H9 (cell line): ENCODE data around the gene EVL. TPM values are rescaled to one million over a fixed set of nuclear protein-coding genes. Genes with fewer than 3 reads are reported as not detected.

Experiments
- DNase-seq: peaks from one replicate; pipeline ENCODE4 v3.0.0-alpha.2; 2017
- H2AFZ ChIP-seq: one replicate; pipeline ENCODE4 v1.6.1; 2013; ENCODE audit warnings: mild to moderate bottlenecking, low read length, control low read depth, moderate library complexity
- H2AK5ac ChIP-seq: 2 replicates; pipeline ENCODE4 v1.6.1; 2013; ENCODE audit warnings: low read length, control low read depth, mixed read lengths; ENCODE audit not compliant: insufficient read length
- H2BK120ac ChIP-seq: one replicate; pipeline ENCODE4 v1.6.1; 2013; ENCODE audit warnings: low read depth, mild to moderate bottlenecking, low read length, control low read depth, inconsistent platforms; ENCODE audit not compliant: poor library complexity, severe bottlenecking
- H2BK12ac ChIP-seq: 2 replicates; pipeline ENCODE4 v1.6.1; 2013; ENCODE audit warnings: low read length, control low read depth, mixed read lengths, low read depth; ENCODE audit not compliant: insufficient read length
- H2BK15ac ChIP-seq: 2 replicates; pipeline ENCODE4 v1.6.1; 2013; ENCODE audit warnings: low read depth, low read length, control low read depth
- H2BK20ac ChIP-seq: one replicate; pipeline ENCODE4 v1.6.1; 2013; ENCODE audit warnings: low read depth, mild to moderate bottlenecking, low read length, control low read depth, inconsistent platforms; ENCODE audit not compliant: poor library complexity, severe bottlenecking
- H2BK5ac ChIP-seq: 2 replicates; pipeline ENCODE4 v1.6.1; 2013; ENCODE audit warnings: low read length, control low read depth, mixed read lengths; ENCODE audit not compliant: insufficient read length
- H3K14ac ChIP-seq: 2 replicates; pipeline ENCODE4 v1.6.1; 2013; ENCODE audit warnings: low read length, control low read depth; ENCODE audit not compliant: insufficient read depth
- H3K18ac ChIP-seq: 2 replicates; pipeline ENCODE4 v1.6.1; 2013; ENCODE audit warnings: low read depth, mild to moderate bottlenecking, mixed read lengths, low read length, control low read depth; ENCODE audit not compliant: insufficient read length
- H3K23ac ChIP-seq: 2 replicates; pipeline ENCODE4 v1.6.1; 2013; ENCODE audit warnings: low read length, control low read depth, mixed read lengths, low read depth; ENCODE audit not compliant: insufficient read length
- H3K23me2 ChIP-seq: 2 replicates; pipeline ENCODE4 v1.6.1; 2013; ENCODE audit warnings: low read depth, mild to moderate bottlenecking, mixed read lengths, low read length, control low read depth; ENCODE audit not compliant: insufficient read length, poor library complexity, severe bottlenecking
- H3K27ac ChIP-seq: 2 replicates; pipeline ENCODE4 v1.5.1; 2013; ENCODE audit warnings: low read length, control low read depth, mixed read lengths, low read depth; ENCODE audit not compliant: insufficient read length
- H3K27me3 ChIP-seq: 2 replicates; pipeline ENCODE4 v1.6.1; 2013; ENCODE audit warnings: low read length, control low read depth, inconsistent platforms; ENCODE audit not compliant: insufficient read depth
- H3K4ac ChIP-seq: 2 replicates; pipeline ENCODE4 v1.6.1; 2013; ENCODE audit warnings: low read depth, mild to moderate bottlenecking, control low read depth, inconsistent platforms, low read length, moderate library complexity
- H3K4me1 ChIP-seq: 2 replicates; pipeline ENCODE4 v1.6.1; 2013; ENCODE audit warnings: low read length, control low read depth, inconsistent platforms; ENCODE audit not compliant: insufficient read depth
- H3K4me2 ChIP-seq: 2 replicates; pipeline ENCODE4 v1.6.1; 2013; ENCODE audit warnings: low read length, control low read depth, mixed read lengths; ENCODE audit not compliant: insufficient read length, insufficient read depth
- H3K56ac ChIP-seq: 2 replicates; pipeline ENCODE4 v1.6.1; 2013; ENCODE audit warnings: low read depth, mild to moderate bottlenecking, mixed read lengths, low read length, control low read depth; ENCODE audit not compliant: insufficient read length
- H3K79me1 ChIP-seq: 2 replicates; pipeline ENCODE4 v1.6.1; 2013; ENCODE audit warnings: low read depth, mild to moderate bottlenecking, moderate library complexity, low read length, control low read depth, inconsistent platforms; ENCODE audit not compliant: insufficient read depth, poor library complexity, severe bottlenecking
- H3K79me2 ChIP-seq: 2 replicates; pipeline ENCODE4 v1.6.1; 2013; ENCODE audit warnings: low read length, control low read depth, inconsistent platforms; ENCODE audit not compliant: insufficient read depth
- H3K9ac ChIP-seq: 2 replicates; pipeline ENCODE4 v1.6.1; 2013; ENCODE audit warnings: low read length, control low read depth, mixed read lengths; ENCODE audit not compliant: insufficient read length; ENCODE audit errors: extremely low read depth
- H3K9me3 ChIP-seq: one replicate; pipeline ENCODE4 v1.6.1; 2013; ENCODE audit warnings: low read depth, low read length, inconsistent platforms; ENCODE audit not compliant: control insufficient read depth
- H3T11ph ChIP-seq: one replicate; pipeline ENCODE4 v1.6.1; 2013; ENCODE audit warnings: mild to moderate bottlenecking, low read length, control low read depth, inconsistent platforms
- H4K20me1 ChIP-seq: one replicate; pipeline ENCODE4 v1.6.1; 2013; ENCODE audit not compliant: control insufficient read depth, insufficient read length, insufficient read depth
- H4K5ac ChIP-seq: 2 replicates; pipeline ENCODE4 v1.6.1; 2013; ENCODE audit warnings: low read depth, mild to moderate bottlenecking, mixed read lengths, low read length, control low read depth; ENCODE audit not compliant: insufficient read length
- H4K8ac ChIP-seq: replicated peaks from 2 replicates; pipeline ENCODE4 v1.6.1; 2013; ENCODE audit warnings: low read length, control low read depth, mixed read lengths, low read depth; ENCODE audit not compliant: insufficient read length
- H4K91ac ChIP-seq: 2 replicates; pipeline ENCODE4 v1.6.1; 2013; ENCODE audit warnings: low read depth, mild to moderate bottlenecking, moderate library complexity, mixed read lengths, low read length, control low read depth; ENCODE audit not compliant: insufficient read length
- H3K27ac Mint-ChIP-seq, 3 experiments: 2 replicates in 2 of 3; 3 replicates in 1 of 3; pipeline ENCODE4 v1.8.0; 2020 to 2021; ENCODE audit warnings: mixed read lengths in 3 of 3, mild to moderate bottlenecking in 1 of 3, moderate library complexity in 1 of 3
- H3K27me3 Mint-ChIP-seq: 2 replicates; pipeline ENCODE4 v1.8.0; 2021; ENCODE audit warnings: low read depth, mild to moderate bottlenecking, moderate library complexity, mixed read lengths
- H3K36me3 Mint-ChIP-seq, 3 experiments: 2 replicates in 2 of 3; 3 replicates in 1 of 3; pipeline ENCODE4 v1.8.0; 2020 to 2021; ENCODE audit warnings: low read depth in 3 of 3, mixed read lengths in 3 of 3; ENCODE audit not compliant: insufficient read depth in 1 of 3
- H3K4me1 Mint-ChIP-seq, 2 experiments: 2 replicates each; pipeline ENCODE4 v1.8.0; 2020; ENCODE audit warnings: mixed read lengths in 2 of 2
- H3K4me3 Mint-ChIP-seq, 2 experiments: 2 replicates in 1 of 2; 3 replicates in 1 of 2; pipeline ENCODE4 v1.8.0; 2020 to 2021; ENCODE audit warnings: mild to moderate bottlenecking in 2 of 2, mixed read lengths in 2 of 2, moderate library complexity in 1 of 2
- H3K9me3 Mint-ChIP-seq, 2 experiments: 2 replicates in 1 of 2; 3 replicates in 1 of 2; pipeline ENCODE4 v1.8.0; 2020; ENCODE audit warnings: mild to moderate bottlenecking in 2 of 2, mixed read lengths in 2 of 2, moderate library complexity in 1 of 2
- CTCF ChIP-seq: fragments of 200-600 bp; sonication (generic); conservative IDR thresholded peaks from 3 replicates; pipeline ENCODE4 v1.8.0; 2021; ENCODE audit warnings: antibody characterized with exemption, mild to moderate bottlenecking
- WGBS: extraction: QIAGEN DNeasy Blood & Tissue Kit; methylation state at CpG from one replicate; pipeline ENCODE4 v1.1.7; 2013; ENCODE audit warnings: missing lambda C conversion rate, low lambda C conversion rate, mixed read lengths; ENCODE audit not compliant: insufficient read length; ENCODE audit errors: extremely low coverage; 5-methylcytosine and 5-hydroxymethylcytosine counted together
- total RNA-seq: library from RNA; stranded (reverse); gene quantifications from 2 replicates; pipeline ENCODE4 v1.2.1, GENCODE V29; 2021

The EVL gene
- total RNA-seq, 1 experiment from 2014 or later = 53.2 TPM

GRCh38 chr14:100135784-100136183 is 70.6 kb downstream of the EVL start:
- Histone ChIP-seq H3K9ac (no peak overlapping the region), H2AFZ (no peak overlapping the region), H4K20me1 (no peaks in the 10 kb centered on the region), H3K18ac (no peak overlapping the region), H2BK12ac (no peak overlapping the region), H3T11ph (no peak overlapping the region), H3K56ac (no peak overlapping the region), H3K27me3 (no peaks in the 10 kb centered on the region), H3K9me3 (no peaks in the 10 kb centered on the region), H2BK5ac (no peak overlapping the region), H2BK20ac (no peak overlapping the region), H3K79me1 (no peaks in the 10 kb centered on the region), H3K79me2 (no peaks in the 10 kb centered on the region), H3K14ac (no peak overlapping the region; the same call in 1 of the 2 replicates), H3K4me1 (peaks cover 2% of the 10 kb centered on the region; the same call in 1 of the 2 replicates), H4K8ac (no peak overlapping the region), H4K91ac (no peak overlapping the region), H2AK5ac (no peak overlapping the region), H4K5ac (no peak overlapping the region), H3K4me2 (no peak overlapping the region), H3K23ac (no peak overlapping the region), H3K4ac (no peak overlapping the region), H2BK120ac (no peak overlapping the region), H3K27ac (no peak overlapping the region), H2BK15ac (no peak overlapping the region), H3K23me2 (no peaks in the 10 kb centered on the region)
- peaks cover 14 to 20% of the 10 kb centered on the region in 2 experiments for H3K4me1 Mint-ChIP-seq
- no peaks in the 10 kb centered on the region for H3K9me3 Mint-ChIP-seq
- DNase-seq = no peak
- WGBS = no CpG with 5 or more reads among the region's 5 CpGs
- H3K27ac Mint-ChIP-seq = no peak overlapping the region
- H3K36me3 Mint-ChIP-seq = peaks cover 3 to 18% (median 11%) of the 10 kb centered on the region in 3 experiments; a peak in 5 of 7 replicates
- no peak overlapping the region for H3K4me3 Mint-ChIP-seq
- TF ChIP-seq CTCF = peak; percentile 34; the same call in 2 of the 3 replicates
- H3K27me3 Mint-ChIP-seq = no peaks in the 10 kb centered on the region; the same call in 1 of the 2 replicates
